HEK293T (cell line): ENCODE measurements around the gene CHIT1.

ENCODE experiments used
- CTCF ChIA-PET: fragments of 350-600 bp; formaldehyde crosslinking; extraction: SDS; loops from one replicate; lab custom pipeline; 2021; ENCODE audit warnings: antibody characterized with exemption, inconsistent platforms; lab: Yijun Ruan, JAX
- POLR2A ChIA-PET: fragments of 350-600 bp; formaldehyde crosslinking; extraction: SDS; loops from one replicate; lab custom pipeline; 2020; ENCODE audit warnings: antibody characterized with exemption, inconsistent platforms; lab: Yijun Ruan, JAX
- DNase-seq: peaks from one replicate; pipeline ENCODE4 v3.0.0; 2012; ENCODE audit warnings: mixed read lengths; ENCODE audit errors: extremely low spot score
- ARNT ChIP-seq: fragments of 450-650 bp; IDR thresholded peaks from 2 replicates; pipeline ENCODE4 v1.6.1; 2017; ENCODE audit warnings: mild to moderate bottlenecking
- BHLHE40 ChIP-seq: fragments of 450-650 bp; IDR thresholded peaks from 2 replicates; pipeline ENCODE4 v1.6.1; 2016; ENCODE audit warnings: mild to moderate bottlenecking, moderate library complexity, borderline replicate concordance
- CTBP1 ChIP-seq: fragments of 450-650 bp; IDR thresholded peaks from 2 replicates; pipeline ENCODE4 v1.6.1; 2016; ENCODE audit warnings: borderline replicate concordance
- ELF4 ChIP-seq: fragments of 450-650 bp; IDR thresholded peaks from 2 replicates; pipeline ENCODE4 v1.6.1; 2017; ENCODE audit warnings: antibody characterized with exemption
- FOXA1 ChIP-seq: fragments of 450-650 bp; IDR thresholded peaks from 2 replicates; pipeline ENCODE4 v1.6.1; 2016; ENCODE audit warnings: mild to moderate bottlenecking
- FOXK2 ChIP-seq: fragments of 450-650 bp; IDR thresholded peaks from 2 replicates; pipeline ENCODE4 v1.6.1; 2016; ENCODE audit warnings: mild to moderate bottlenecking
- FOXM1 ChIP-seq: fragments of 450-650 bp; IDR thresholded peaks from 2 replicates; pipeline ENCODE4 v1.6.1; 2017; ENCODE audit warnings: mild to moderate bottlenecking, borderline replicate concordance
- HDGF ChIP-seq: fragments of 450-650 bp; IDR thresholded peaks from 2 replicates; pipeline ENCODE4 v1.6.1; 2017; ENCODE audit warnings: antibody characterized with exemption, borderline replicate concordance
- L3MBTL2 ChIP-seq: fragments of 450-650 bp; conservative IDR thresholded peaks from 2 replicates; pipeline ENCODE4 v1.6.1; 2016; ENCODE audit warnings: mild to moderate bottlenecking
- LEF1 ChIP-seq: fragments of 450-650 bp; IDR thresholded peaks from 2 replicates; pipeline ENCODE4 v1.6.1; 2017; ENCODE audit warnings: mild to moderate bottlenecking, borderline replicate concordance
- NFRKB ChIP-seq: fragments of 450-650 bp; IDR thresholded peaks from 2 replicates; pipeline ENCODE4 v1.6.1; 2016; ENCODE audit warnings: mild to moderate bottlenecking, moderate library complexity
- SP1 ChIP-seq: fragments of 450-650 bp; IDR thresholded peaks from 2 replicates; pipeline ENCODE4 v1.6.1; 2017
- SUZ12 ChIP-seq: fragments of 450-650 bp; IDR thresholded peaks from 2 replicates; pipeline ENCODE4 v1.6.1; 2016; ENCODE audit warnings: mild to moderate bottlenecking
- TARDBP ChIP-seq: fragments of 450-650 bp; IDR thresholded peaks from 2 replicates; pipeline ENCODE4 v1.6.1; 2016
- ZNF384 ChIP-seq: fragments of 450-650 bp; IDR thresholded peaks from 2 replicates; pipeline ENCODE4 v1.6.1; 2016
- TF ChIP-seq, protein P1 (sequence below): fragments of 450-650 bp; IDR thresholded peaks from 2 replicates; pipeline ENCODE4 v1.6.1; 2016

Gene CHIT1

DNA sequence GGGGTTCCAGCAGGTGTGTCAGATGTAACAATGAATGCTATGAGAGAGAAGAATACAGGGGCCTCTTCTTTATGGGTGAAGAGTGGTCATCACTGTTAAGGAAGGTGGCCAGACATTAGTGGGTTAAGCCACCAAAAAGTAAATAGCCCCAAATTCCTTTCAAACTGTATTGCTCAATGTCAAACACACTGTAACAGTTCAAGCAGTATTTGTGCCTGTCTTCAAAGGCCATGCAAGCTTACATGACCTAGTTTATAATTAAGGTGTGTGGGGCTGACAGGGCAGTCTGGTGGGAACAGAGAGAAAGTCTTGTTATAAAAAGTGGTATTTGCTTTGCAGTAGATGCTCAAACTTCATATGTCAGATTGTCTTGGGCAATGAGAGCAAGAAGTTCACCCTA is 18.5 kb downstream of the CHIT1 start:
- CTCF ChIA-PET, result interaction anchor here (2.3 kb wide), 1 partner anchor 93 kb away, joined by 6 read pairs; no protein-coding TSS in a partner anchor
- no peak for DNase-seq
- TF ChIP-seq HDGF, result no peak
- TF ChIP-seq FOXK2, result no peak
- no peak for TF ChIP-seq SP1
- TF ChIP-seq LEF1, result no peak
- TF ChIP-seq ELF4, result no peak
- TF ChIP-seq FOXM1, result no peak
- no peak for TF ChIP-seq ARNT
- no peak for TF ChIP-seq SUZ12
- TF ChIP-seq TARDBP, result no peak
- no peak for TF ChIP-seq L3MBTL2
- no peak for TF ChIP-seq BHLHE40
- TF ChIP-seq NFRKB, result no peak
- TF ChIP-seq FOXA1, result no peak
- TF ChIP-seq ZNF384, result no peak
- TF ChIP-seq CTBP1, result no peak
- TF ChIP-seq, protein P1, sequence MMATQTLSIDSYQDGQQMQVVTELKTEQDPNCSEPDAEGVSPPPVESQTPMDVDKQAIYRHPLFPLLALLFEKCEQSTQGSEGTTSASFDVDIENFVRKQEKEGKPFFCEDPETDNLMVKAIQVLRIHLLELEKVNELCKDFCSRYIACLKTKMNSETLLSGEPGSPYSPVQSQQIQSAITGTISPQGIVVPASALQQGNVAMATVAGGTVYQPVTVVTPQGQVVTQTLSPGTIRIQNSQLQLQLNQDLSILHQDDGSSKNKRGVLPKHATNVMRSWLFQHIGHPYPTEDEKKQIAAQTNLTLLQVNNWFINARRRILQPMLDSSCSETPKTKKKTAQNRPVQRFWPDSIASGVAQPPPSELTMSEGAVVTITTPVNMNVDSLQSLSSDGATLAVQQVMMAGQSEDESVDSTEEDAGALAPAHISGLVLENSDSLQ, result no peak
- POLR2A ChIA-PET, result no interaction called here

DNA sequence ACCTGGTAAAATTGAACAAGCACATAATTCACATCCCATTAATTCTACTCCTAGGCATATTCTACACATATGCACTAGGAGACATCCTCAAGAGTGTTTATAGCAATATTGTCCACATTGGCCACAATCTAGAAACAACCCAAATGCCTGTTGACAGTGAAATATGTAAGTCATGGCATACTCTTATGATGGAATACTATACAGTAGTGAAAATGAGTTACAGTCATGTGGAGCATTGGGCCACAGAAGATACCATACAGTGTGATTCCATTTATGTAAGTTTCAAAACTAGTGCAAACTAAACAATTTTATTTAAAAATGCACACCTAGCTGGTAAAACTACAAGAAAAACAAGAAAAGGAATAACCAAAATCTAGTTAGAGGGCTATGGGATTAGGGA is 19.1 kb downstream of the CHIT1 start:
- TF ChIP-seq, protein P1, result no peak
- TF ChIP-seq BHLHE40 (no peak), CTBP1 (no peak), FOXK2 (no peak), FOXA1 (no peak), L3MBTL2 (no peak), SP1 (no peak), NFRKB (no peak), FOXM1 (no peak), ELF4 (no peak), ARNT (no peak)
- ChIA-PET CTCF (interaction anchor here (0.6 kb wide), 1 partner anchor 14 kb away, joined by 6 read pairs; no protein-coding TSS in a partner anchor), POLR2A (no interaction called here)
- no peak for DNase-seq

DNA sequence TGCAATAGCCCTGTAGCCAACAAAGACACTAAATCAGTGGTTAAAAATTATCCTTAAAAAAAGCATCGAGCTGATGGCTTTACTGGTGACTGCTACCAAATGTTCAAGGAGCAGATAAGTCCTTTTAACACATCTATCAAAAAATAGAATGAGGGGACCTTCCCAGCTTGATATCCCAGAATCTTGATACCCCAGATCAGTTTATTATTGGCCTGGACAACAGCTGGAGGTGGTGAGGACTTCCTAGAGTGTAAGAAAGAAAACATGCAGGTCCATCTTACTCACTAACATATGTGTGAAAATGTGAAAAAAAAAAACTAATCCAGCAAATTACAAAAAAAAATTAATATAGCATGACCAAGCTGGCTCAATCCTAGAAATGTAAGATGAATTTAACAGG is 21.3 kb downstream of the CHIT1 start:
- TF ChIP-seq TARDBP (no peak), LEF1 (no peak), ARNT (no peak), SUZ12 (no peak), NFRKB (no peak), FOXM1 (no peak), SP1 (no peak), ZNF384 (no peak), FOXK2 (no peak), L3MBTL2 (no peak)
- TF ChIP-seq, protein P1, result no peak
- POLR2A ChIA-PET, result no interaction called here
- CTCF ChIA-PET, result no interaction called here
- DNase-seq, result no peak

DNA sequence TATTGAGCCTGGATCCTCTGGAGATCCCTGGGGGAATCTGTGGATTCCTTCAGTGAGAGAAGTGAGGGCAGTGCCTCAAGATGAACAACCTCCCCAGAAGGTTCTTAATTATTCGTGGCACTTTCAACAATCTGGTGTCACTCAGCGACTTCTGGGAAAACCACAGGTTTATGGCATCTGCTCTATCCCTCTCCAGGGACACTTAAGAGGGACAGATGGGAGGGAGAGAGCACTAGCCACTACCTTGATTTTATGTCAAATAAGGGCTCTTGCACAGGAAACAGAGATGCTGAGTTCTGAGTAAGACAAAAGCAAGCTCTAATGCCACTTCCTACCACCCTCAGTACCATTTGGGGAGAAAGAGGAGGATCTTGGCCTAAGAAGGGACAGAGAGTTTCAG is 21.7 kb downstream of the CHIT1 start:
- ChIA-PET POLR2A (no interaction called here), CTCF (no interaction called here)
- no peak for DNase-seq
- TF ChIP-seq BHLHE40 (no peak), ARNT (no peak), ELF4 (no peak), FOXA1 (no peak), LEF1 (no peak), TARDBP (no peak), CTBP1 (no peak), SP1 (no peak), FOXM1 (no peak), SUZ12 (no peak), L3MBTL2 (no peak), FOXK2 (no peak), ZNF384 (no peak), NFRKB (no peak), HDGF (no peak)
- TF ChIP-seq, protein P1, result no peak

DNA sequence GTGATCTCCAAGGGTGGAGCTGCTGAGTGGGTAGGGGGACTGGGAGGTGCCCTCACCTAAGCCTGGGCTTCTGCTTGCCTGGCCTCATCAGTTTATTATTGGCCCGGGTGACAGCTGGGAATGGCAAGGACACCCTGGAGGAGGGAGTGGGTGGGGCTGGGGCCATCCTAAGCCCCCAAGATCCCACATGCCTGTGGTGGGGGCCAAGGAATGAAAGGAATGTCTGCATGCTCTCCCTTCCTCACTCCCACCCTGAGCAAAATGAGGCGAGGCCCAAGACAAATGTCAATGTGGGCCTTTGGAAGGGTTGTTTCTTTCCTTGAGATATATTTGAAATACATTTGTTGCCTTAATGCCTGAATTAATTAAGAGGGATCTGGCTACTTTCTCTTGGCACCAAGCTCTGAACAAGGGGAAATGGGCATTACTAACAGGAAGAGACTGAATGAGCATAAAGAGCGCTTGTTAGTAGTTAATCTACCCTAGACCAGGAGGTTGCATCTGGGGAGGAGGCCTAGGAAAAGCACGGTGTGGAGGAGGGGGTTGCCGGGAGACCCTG is 23.3 kb downstream of the CHIT1 start:
- ChIA-PET CTCF (interaction anchor here (0.6 kb wide), 1 partner anchor 89 kb away, joined by 4 read pairs; no protein-coding TSS in a partner anchor), POLR2A (interaction anchor here (1.4 kb wide), 1 partner anchor 9 kb away, joined by 3 read pairs; no protein-coding TSS in a partner anchor)
- TF ChIP-seq FOXA1, result no peak
- TF ChIP-seq HDGF, result no peak
- no peak for TF ChIP-seq NFRKB
- no peak for TF ChIP-seq CTBP1
- TF ChIP-seq L3MBTL2, result no peak
- TF ChIP-seq TARDBP, result no peak
- TF ChIP-seq, protein P1, result no peak
- no peak for TF ChIP-seq FOXM1
- TF ChIP-seq FOXK2, result no peak
- TF ChIP-seq ARNT, result no peak
- no peak for TF ChIP-seq BHLHE40
- no peak for TF ChIP-seq SP1
- no peak for TF ChIP-seq ELF4
- TF ChIP-seq LEF1, result no peak
- TF ChIP-seq SUZ12, result no peak
- no peak for DNase-seq
